Endothelial cell of umbilical vein (primary cell): ENCODE results near the gene GPX1. TPM values are rescaled to one million over a fixed set of nuclear protein-coding genes. Genes with fewer than 3 reads are reported as not detected.
A peak's percentile ranks its signal among the peaks of the same experiment; 100 is the strongest.

ENCODE experiments used
- BruUV-seq: library from RNA; stranded (reverse); fragments of 400-500 nt; replicated peaks from 2 replicates; lab custom pipeline; 2021; lab: Mats Ljungman, UMichigan
- CTCF ChIA-PET: fragments of 300-600, 350-600 bp; sonication (Branson Sonifier 250); formaldehyde crosslinking; loops from one replicate; lab custom pipeline; 2021; ENCODE audit warnings: antibody characterized with exemption, inconsistent platforms; lab: Charles Lee
- POLR2A ChIA-PET: fragments of 300-600, 350-600 bp; sonication (Branson Sonifier 250); formaldehyde crosslinking; loops from one replicate; lab custom pipeline; 2021; ENCODE audit warnings: antibody characterized with exemption, inconsistent platforms; lab: Charles Lee
- DNase-seq: peaks from one replicate; pipeline ENCODE4 v3.0.0-alpha.2; 2011; ENCODE audit warnings: low read depth, low spot score
- FAIRE-seq: peaks from 2 replicates; lab custom pipeline; 2011; peaks lifted over from hg19 to GRCh38; lab: Jason Lieb, UNC
- H2AFZ ChIP-seq: 2 replicates; pipeline ENCODE4 v1.6.0; 2012; ENCODE audit warnings: low read depth, low read length, control low read depth, inconsistent platforms
- H3K27ac ChIP-seq: 2 replicates; pipeline ENCODE4 v1.5.1; 2011; ENCODE audit warnings: low read depth, mild to moderate bottlenecking, control low read depth, low read length, moderate library complexity; ENCODE audit not compliant: insufficient read depth
- H3K27me3 ChIP-seq, 2 experiments: 2 replicates each; pipeline versions ENCODE4 v1.6.0 to v1.6.1; 2011; ENCODE audit warnings: low read length in 2 of 2, mixed read lengths in 1 of 2; ENCODE audit not compliant: control insufficient read depth in 2 of 2, insufficient read depth in 2 of 2
- H3K36me3 ChIP-seq, 2 experiments: 2 replicates in 1 of 2; 3 replicates in 1 of 2; pipeline ENCODE4 v1.5.1; 2011; ENCODE audit warnings: low read length in 2 of 2, mild to moderate bottlenecking in 1 of 2, moderate library complexity in 1 of 2; ENCODE audit not compliant: control insufficient read depth in 2 of 2, insufficient read depth in 2 of 2; ENCODE audit errors: extremely low read depth in 1 of 2
- H3K4me1 ChIP-seq: 3 replicates; pipeline ENCODE4 v1.5.1; 2011; ENCODE audit warnings: mild to moderate bottlenecking, low read length; ENCODE audit not compliant: control insufficient read depth, insufficient read depth; ENCODE audit errors: extremely low read depth
- H3K4me2 ChIP-seq: 2 replicates; pipeline ENCODE4 v1.6.1; 2011; ENCODE audit warnings: low read length, control low read depth, mixed read lengths; ENCODE audit not compliant: insufficient read depth
- H3K4me3 ChIP-seq, 3 experiments: fragments of 200-600 bp in 1 of 3; sonication (generic), shearing (Covaris generic) in 1 of 3; replicated peaks in 1 of 3; 2 replicates each; pipeline ENCODE4 v1.5.1; 2011 to 2016; ENCODE audit warnings: control low read depth in 3 of 3, low read length in 3 of 3, mild to moderate bottlenecking in 2 of 3, inconsistent platforms in 1 of 3, low read depth in 1 of 3, moderate library complexity in 1 of 3; ENCODE audit not compliant: insufficient read depth in 1 of 3
- H3K79me2 ChIP-seq: 2 replicates; pipeline ENCODE4 v1.6.0; 2012; ENCODE audit warnings: low read length, inconsistent platforms; ENCODE audit not compliant: control insufficient read depth, insufficient read depth
- H3K9ac ChIP-seq: replicated peaks from 2 replicates; pipeline ENCODE3; 2011; ENCODE audit warnings: low read length, control low read depth; ENCODE audit not compliant: insufficient read depth; ENCODE audit errors: extremely low read depth
- H3K9me1 ChIP-seq: replicated peaks from 3 replicates; pipeline ENCODE4 v1.6.0; 2011; ENCODE audit warnings: mild to moderate bottlenecking, low read length; ENCODE audit not compliant: control insufficient read depth, insufficient read depth; ENCODE audit errors: extremely low read depth
- H3K9me3 ChIP-seq: replicated peaks from 2 replicates; pipeline ENCODE4 v1.5.1; 2012; ENCODE audit warnings: low read length, inconsistent platforms; ENCODE audit not compliant: control insufficient read depth, insufficient read depth
- H4K20me1 ChIP-seq: replicated peaks from 2 replicates; pipeline ENCODE3; 2011; ENCODE audit warnings: mild to moderate bottlenecking, low read length; ENCODE audit not compliant: control insufficient read depth, insufficient read depth; ENCODE audit errors: extremely low read depth
- EZH2 ChIP-seq: IDR thresholded peaks from 2 replicates; pipeline ENCODE4 v1.6.1; 2012; ENCODE audit warnings: borderline replicate concordance, low read depth, mild to moderate bottlenecking, moderate library complexity, low read length, inconsistent platforms; ENCODE audit not compliant: severe bottlenecking
- FOS ChIP-seq: IDR thresholded peaks from 2 replicates; pipeline ENCODE4 v1.6.1; 2011; ENCODE audit warnings: mild to moderate bottlenecking, low read length, moderate library complexity, borderline replicate concordance; ENCODE audit not compliant: insufficient read depth
- GATA2 ChIP-seq: IDR thresholded peaks from 2 replicates; pipeline ENCODE4 v1.7.0; 2011; ENCODE audit warnings: low read depth, mild to moderate bottlenecking, moderate library complexity, mixed read lengths, low read length; ENCODE audit not compliant: insufficient read length, insufficient read depth
- JUN ChIP-seq: IDR thresholded peaks from 2 replicates; pipeline ENCODE4 v1.6.1; 2011; ENCODE audit warnings: borderline replicate concordance, low read depth; ENCODE audit not compliant: insufficient read length, insufficient read depth
- MYC ChIP-seq: IDR thresholded peaks from one replicate; pipeline ENCODE4 v1.6.1; 2011; ENCODE audit warnings: mild to moderate bottlenecking, low read depth, low read length
- POLR2A ChIP-seq: IDR thresholded peaks from 2 replicates; pipeline ENCODE4 v1.6.1; 2012; ENCODE audit warnings: low read depth, mild to moderate bottlenecking, control low read depth, low read length
- POLR2AphosphoS5 ChIP-seq: IDR thresholded peaks from 2 replicates; pipeline ENCODE4 v1.6.1; 2012; ENCODE audit warnings: low read depth, mild to moderate bottlenecking, control low read depth, low read length, moderate library complexity; ENCODE audit not compliant: insufficient read depth
- dilution Hi-C: fragments of 300-500 bp; cut with MboI; formaldehyde crosslinking; loops from one replicate; pipeline ENCODE4 v1.15.0; 2019; ENCODE audit warnings: low sequenced_read_pairs; ENCODE audit not compliant: extremely low pct_ligation_motif_present
- intact Hi-C: fragments of 100-400 bp; cut with micrococcal nuclease; formaldehyde crosslinking; loops from one replicate; pipeline ENCODE4 v1.10.0; 2022
- polyA plus RNA-seq, 4 experiments: library from polyadenylated mRNA; depleted of rRNA in 3 of 4; stranded (reverse) in 3 of 4; unstranded in 1 of 4; fragments of >200 nt; gene quantifications; 2 replicates each; pipeline versions ENCODE4 v1.2.1 to v1.2.3, GENCODE V29; 2011 to 2012; ENCODE audit warnings: missing spikeins in 1 of 4
- total RNA-seq: library from RNA; stranded (reverse); gene quantifications from 2 replicates; pipeline ENCODE4 v1.2.3, GENCODE V29; 2021
- TF ChIP-seq, protein P1 (sequence below), 2 donors: IDR thresholded peaks; 1 replicate in 1 of 2; 2 replicates in 1 of 2; pipeline ENCODE4 v1.5.1; 2011; ENCODE audit warnings: low read length in 2 of 2, mild to moderate bottlenecking in 2 of 2, moderate library complexity in 2 of 2, control low read depth in 1 of 2, inconsistent platforms in 1 of 2, low read depth in 1 of 2; ENCODE audit not compliant: insufficient read depth in 1 of 2; ENCODE audit errors: extremely low read depth in 1 of 2

GPX1 gene
- total and polyA plus RNA-seq, 2 donors (not counting 3 experiments of a cell fraction or from before 2014, with no cell fraction given), result 461 to 1,348 TPM

DNA sequence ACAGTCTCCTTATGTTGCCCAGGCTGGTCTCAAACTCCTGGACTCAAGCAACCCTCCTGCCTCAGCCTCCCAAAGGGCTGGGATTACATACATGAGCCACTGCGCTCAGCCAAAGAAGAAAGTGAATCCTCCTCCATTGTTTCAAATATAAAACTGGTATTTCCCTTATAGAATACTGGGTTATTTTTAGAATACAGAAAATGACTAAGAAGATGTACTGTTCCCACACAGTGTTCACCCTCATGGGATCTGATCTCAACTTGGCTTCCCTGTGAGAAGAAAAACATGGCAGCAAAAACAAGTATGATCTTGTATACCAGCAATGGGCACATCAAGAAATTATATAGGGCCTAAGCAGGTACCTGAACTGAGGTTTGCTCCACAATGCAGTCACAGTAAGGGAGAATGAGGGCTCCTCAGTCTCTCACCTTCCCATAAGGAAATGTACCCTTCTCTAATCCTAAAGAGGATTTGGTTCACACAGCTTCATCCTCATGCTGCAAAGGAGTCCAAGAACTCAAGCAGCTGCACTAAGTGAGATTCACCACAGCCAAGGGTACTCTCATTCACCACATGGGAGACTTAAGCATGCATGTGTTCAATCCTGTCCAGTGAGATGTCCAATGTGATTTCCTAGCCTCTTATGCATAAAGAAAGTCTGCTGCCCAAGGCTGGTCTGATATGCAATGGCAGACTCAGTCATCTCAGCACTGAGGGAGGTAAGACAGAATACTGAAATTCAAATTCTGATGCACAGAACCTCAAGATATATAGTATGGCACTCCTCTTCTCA is 44.1 kb downstream of the GPX1 start:
- H3K36me3 ChIP-seq, result peaks cover 14 to 30% of the 10 kb centered on the region in 2 experiments
- CTCF ChIA-PET, result interaction anchor here (0.6 to 1.5 kb wide), 5 partner anchors 21 to 230 kb away, joined by 3 to 4 read pairs (median 3); no protein-coding TSS in a partner anchor
- DNase-seq (peak; percentile 49), FAIRE-seq (peak; percentile 60)
- TF ChIP-seq POLR2A (no peak), FOS (no peak), MYC (no peak), JUN (no peak)
- H3K4me3 ChIP-seq, result no peak overlapping the region
- BruUV-seq, result no TSS peak
- H2AFZ ChIP-seq, result no peak overlapping the region
- H3K9me3 ChIP-seq, result no peaks in the 10 kb centered on the region
- H3K27me3 ChIP-seq, result no peaks in the 10 kb centered on the region
- dilution Hi-C loops (no loop called here), intact Hi-C loops (no loop called here)
- H3K9ac ChIP-seq, result no peak overlapping the region
- peaks cover 4% of the 10 kb centered on the region for H3K4me1 ChIP-seq
- H3K27ac ChIP-seq, result peak overlapping the region; percentile 32
- H3K9me1 ChIP-seq, result no peaks in the 10 kb centered on the region
- H3K4me2 ChIP-seq, result no peak overlapping the region
- no peaks in the 10 kb centered on the region for H4K20me1 ChIP-seq
- POLR2A ChIA-PET, result interaction anchor here (0.6 kb wide), 1 partner anchor 609 kb away, joined by 3 read pairs; no protein-coding TSS in a partner anchor
- H3K79me2 ChIP-seq, result no peaks in the 10 kb centered on the region

DNA sequence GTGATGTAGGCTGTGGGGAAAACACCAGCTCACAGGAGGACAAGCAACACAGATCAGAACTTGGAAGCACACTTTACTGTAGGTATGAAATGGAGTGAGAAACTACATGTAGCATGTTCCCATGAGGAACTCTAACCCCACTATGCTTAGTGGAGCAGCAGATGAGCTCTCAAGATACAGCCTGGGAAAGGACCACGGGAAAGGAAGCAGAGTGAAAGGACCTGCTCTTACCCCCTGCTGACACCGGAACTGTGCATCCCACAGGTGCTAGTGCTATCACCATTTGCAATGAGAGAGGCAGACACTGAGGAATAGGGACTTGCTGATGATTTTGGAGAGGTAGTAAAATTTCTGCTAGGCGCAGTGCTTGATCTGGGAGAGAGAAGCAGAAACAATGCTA is 46.9 kb downstream of the GPX1 start:
- DNase-seq (no peak), FAIRE-seq (no peak)
- H3K36me3 ChIP-seq, result peaks cover 11 to 24% of the 10 kb centered on the region in 2 experiments
- H3K79me2 ChIP-seq, result no peaks in the 10 kb centered on the region
- no peak overlapping the region for H3K4me3 ChIP-seq
- POLR2A ChIA-PET, result no interaction called here
- no peak overlapping the region for H2AFZ ChIP-seq
- BruUV-seq, result no TSS peak
- peaks cover 4% of the 10 kb centered on the region for H3K4me1 ChIP-seq
- no peaks in the 10 kb centered on the region for H3K27me3 ChIP-seq
- TF ChIP-seq, protein P1, sequence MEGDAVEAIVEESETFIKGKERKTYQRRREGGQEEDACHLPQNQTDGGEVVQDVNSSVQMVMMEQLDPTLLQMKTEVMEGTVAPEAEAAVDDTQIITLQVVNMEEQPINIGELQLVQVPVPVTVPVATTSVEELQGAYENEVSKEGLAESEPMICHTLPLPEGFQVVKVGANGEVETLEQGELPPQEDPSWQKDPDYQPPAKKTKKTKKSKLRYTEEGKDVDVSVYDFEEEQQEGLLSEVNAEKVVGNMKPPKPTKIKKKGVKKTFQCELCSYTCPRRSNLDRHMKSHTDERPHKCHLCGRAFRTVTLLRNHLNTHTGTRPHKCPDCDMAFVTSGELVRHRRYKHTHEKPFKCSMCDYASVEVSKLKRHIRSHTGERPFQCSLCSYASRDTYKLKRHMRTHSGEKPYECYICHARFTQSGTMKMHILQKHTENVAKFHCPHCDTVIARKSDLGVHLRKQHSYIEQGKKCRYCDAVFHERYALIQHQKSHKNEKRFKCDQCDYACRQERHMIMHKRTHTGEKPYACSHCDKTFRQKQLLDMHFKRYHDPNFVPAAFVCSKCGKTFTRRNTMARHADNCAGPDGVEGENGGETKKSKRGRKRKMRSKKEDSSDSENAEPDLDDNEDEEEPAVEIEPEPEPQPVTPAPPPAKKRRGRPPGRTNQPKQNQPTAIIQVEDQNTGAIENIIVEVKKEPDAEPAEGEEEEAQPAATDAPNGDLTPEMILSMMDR (IDR thresholded peaks at IDR 0.05; ENCODE audit: extremely low read depth in 1 of 2, insufficient read depth in 1 of 2, low read depth in 1 of 2, low read length in 2 of 2), result no peak
- no peak for TF ChIP-seq POLR2AphosphoS5
- no peak for TF ChIP-seq POLR2A
- no peak for TF ChIP-seq JUN
- TF ChIP-seq GATA2, result no peak
- no peak for TF ChIP-seq EZH2
- no peak for TF ChIP-seq FOS
- dilution Hi-C loops (no loop called here), intact Hi-C loops (no loop called here)
- H3K27ac ChIP-seq, result no peak overlapping the region
- H4K20me1 ChIP-seq, result no peaks in the 10 kb centered on the region
- CTCF ChIA-PET, result interaction anchor here (1.2 kb wide), 2 partner anchors 12 to 22 kb away, joined by 3 read pairs; no protein-coding TSS in a partner anchor
- H3K9me3 ChIP-seq, result no peaks in the 10 kb centered on the region
- no peaks in the 10 kb centered on the region for H3K9me1 ChIP-seq
- H3K9ac ChIP-seq, result no peak overlapping the region
- no peak overlapping the region for H3K4me2 ChIP-seq
